Kidney epithelial cell (primary cell): ENCODE data around the gene SCO2. TPM values are rescaled to one million over a fixed set of nuclear protein-coding genes. Genes with fewer than 3 reads are reported as not detected.

Experiments used
- DNase-seq: peaks from one replicate; pipeline ENCODE4 v3.0.0-alpha.2; 2010; ENCODE audit warnings: low read depth
- H3K27me3 ChIP-seq: 2 replicates; pipeline ENCODE4 v1.6.0; 2011; ENCODE audit warnings: low read length; ENCODE audit not compliant: control insufficient read depth, insufficient read depth
- H3K36me3 ChIP-seq: 2 replicates; pipeline ENCODE4 v1.5.1; 2011; ENCODE audit warnings: low read length; ENCODE audit not compliant: control insufficient read depth, insufficient read depth
- H3K4me3 ChIP-seq: 2 replicates; pipeline ENCODE4 v1.5.1; 2011; ENCODE audit warnings: low read depth, mild to moderate bottlenecking, control low read depth, low read length
- total RNA-seq: library from RNA; depleted of rRNA; stranded (reverse); fragments of >200 nt; gene quantifications from 2 replicates; pipeline ENCODE4 v1.2.3, GENCODE V29; 2015
- TF ChIP-seq, protein P1 (sequence below): IDR thresholded peaks from 2 replicates; pipeline ENCODE4 v1.5.1; 2011; ENCODE audit warnings: mild to moderate bottlenecking, moderate library complexity, low read length, control low read depth, inconsistent platforms; ENCODE audit not compliant: insufficient read depth, poor library complexity, severe bottlenecking

Gene SCO2
- total RNA-seq, 1 donor from 2014 or later = 5.7 TPM

DNA sequence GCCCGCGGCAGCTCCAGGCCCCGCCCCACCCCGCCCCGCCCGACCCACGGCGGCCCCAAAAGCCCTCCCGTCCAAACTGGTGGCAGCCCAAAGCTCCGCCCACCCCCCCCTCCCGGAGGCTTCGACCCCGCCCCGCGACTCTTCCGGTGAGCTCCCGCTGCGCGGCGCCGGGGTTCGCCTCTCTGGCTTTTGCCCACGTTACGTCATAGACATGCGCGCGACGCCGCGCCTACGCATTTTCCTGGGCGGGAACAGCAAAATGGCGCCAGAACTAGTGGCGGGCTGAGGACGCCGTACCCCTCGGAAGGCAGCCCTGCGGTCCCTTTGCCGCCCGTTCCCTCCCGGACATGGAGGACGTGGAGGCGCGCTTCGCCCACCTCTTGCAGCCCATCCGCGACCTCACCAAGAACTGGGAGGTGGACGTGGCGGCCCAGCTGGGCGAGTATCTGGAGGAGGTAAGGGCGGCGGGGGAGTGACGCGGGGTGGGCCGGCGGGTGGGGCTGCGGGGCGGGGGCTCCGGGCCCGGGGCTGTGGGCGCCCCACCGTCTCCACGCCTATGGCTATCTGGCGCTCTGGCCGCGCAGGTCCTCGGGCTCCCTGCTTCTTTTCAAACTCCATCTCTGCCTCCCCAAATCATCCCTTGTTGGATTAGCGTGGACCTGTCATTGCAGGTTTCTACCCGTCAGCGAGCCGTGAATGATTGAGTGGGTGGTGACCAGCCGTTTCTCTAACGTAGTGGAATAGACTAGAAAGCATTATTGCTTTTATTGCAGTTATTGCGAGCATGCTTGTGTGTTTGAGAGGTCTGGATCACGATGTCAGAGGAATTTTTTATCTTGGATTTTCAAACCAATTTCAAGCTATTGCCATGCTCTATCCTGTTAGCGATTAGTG lies 17.2 kb downstream of the SCO2 start, which contains the start of gene NCAPH2:
Gene NCAPH2, plus strand, starts transcription at position 234 of the 894 bp plus-strand sequence. Its CDS starts 114 bp downstream, at position 348.
- H3K36me3 ChIP-seq = no peaks in the 10 kb centered on the region
- DNase-seq = no peak
- peak within 1 kb of the TSS; percentile 99 for H3K4me3 ChIP-seq
- H3K27me3 ChIP-seq = no peaks in the 10 kb centered on the region
- TF ChIP-seq, protein P1, sequence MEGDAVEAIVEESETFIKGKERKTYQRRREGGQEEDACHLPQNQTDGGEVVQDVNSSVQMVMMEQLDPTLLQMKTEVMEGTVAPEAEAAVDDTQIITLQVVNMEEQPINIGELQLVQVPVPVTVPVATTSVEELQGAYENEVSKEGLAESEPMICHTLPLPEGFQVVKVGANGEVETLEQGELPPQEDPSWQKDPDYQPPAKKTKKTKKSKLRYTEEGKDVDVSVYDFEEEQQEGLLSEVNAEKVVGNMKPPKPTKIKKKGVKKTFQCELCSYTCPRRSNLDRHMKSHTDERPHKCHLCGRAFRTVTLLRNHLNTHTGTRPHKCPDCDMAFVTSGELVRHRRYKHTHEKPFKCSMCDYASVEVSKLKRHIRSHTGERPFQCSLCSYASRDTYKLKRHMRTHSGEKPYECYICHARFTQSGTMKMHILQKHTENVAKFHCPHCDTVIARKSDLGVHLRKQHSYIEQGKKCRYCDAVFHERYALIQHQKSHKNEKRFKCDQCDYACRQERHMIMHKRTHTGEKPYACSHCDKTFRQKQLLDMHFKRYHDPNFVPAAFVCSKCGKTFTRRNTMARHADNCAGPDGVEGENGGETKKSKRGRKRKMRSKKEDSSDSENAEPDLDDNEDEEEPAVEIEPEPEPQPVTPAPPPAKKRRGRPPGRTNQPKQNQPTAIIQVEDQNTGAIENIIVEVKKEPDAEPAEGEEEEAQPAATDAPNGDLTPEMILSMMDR = no peak

DNA sequence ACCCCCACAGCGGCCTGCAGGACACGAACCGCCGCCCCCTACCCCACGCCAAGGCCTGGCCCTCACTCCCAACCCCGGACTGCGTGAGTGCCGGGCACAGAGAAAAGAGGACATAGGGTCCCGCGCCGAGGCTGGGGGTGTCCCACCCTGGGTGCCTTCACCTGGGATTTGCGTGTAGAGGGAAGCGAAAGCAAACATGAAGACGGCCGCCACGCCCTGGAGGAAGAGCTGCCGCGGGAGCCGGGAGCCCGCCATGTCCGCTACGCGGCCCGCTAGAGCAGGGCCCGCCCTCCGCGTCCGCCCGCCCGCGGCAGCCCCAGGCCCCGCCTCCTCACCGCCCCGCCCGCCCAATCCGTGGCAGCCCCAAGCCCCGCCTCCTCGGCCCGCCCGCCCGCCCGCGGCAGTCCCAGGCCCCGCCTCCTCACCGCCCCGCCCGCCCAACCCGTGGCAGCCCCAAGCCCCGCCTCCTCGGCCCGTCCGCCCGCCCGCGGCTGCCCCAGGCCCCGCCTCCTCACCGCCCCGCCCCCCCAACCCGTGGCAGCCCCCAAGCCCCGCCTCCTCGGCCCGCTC lies 17.9 kb downstream of the SCO2 start, which contains the start of gene LMF2:
Gene LMF2, minus strand, starts transcription at position 282 of the 570 bp plus-strand sequence. Its CDS starts 27 bp downstream, at position 255.
- DNase-seq = no peak
- Histone ChIP-seq H3K4me3 (peak within 1 kb of the TSS; percentile 99), H3K36me3 (no peaks in the 10 kb centered on the region), H3K27me3 (no peaks in the 10 kb centered on the region)
- TF ChIP-seq, protein P1 = no peak

DNA sequence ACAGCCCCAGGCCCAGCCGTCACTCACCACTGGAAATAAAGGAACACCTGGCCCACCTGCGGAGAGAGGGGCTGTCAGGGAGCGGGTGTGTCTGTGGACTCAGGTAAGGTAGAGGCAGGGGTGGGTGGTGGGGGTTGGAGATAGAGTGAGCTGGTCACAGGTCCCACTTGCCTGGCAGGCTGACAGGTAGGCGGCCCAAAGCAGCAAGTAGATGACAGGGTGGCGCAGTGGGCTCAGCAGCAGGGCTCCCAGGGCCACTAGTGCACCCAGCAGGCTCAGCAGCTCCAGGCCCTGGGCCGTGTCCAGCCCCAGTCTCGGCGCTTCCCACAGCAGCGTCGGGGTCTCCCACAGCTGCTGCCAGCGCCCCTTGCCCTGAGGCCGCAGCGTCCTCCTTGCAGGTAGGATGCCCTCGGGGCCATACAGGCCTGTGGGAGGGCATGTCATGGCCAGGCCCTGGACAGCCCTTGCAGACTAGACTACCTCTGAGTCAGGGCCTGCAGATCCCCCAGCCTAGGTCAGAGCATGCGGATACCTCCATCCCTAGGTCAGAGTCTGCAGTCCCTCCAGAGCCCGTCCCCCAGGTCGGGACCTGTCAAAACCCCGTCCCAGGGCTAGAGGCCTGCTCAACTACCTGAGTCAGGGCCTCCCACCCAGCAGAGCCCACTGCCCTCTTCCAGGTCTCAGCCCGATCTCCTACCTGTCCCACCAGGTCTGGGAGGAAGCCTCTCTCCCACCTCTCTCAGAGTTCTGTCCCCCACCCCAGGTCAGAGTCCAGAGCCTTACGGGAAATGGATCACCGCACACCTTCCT lies 18.6 kb downstream of the SCO2 start:
- H3K4me3 ChIP-seq = peak overlapping the region; percentile 99
- TF ChIP-seq, protein P1 = no peak
- no peaks in the 10 kb centered on the region for H3K36me3 ChIP-seq
- no peak for DNase-seq
- no peaks in the 10 kb centered on the region for H3K27me3 ChIP-seq

DNA sequence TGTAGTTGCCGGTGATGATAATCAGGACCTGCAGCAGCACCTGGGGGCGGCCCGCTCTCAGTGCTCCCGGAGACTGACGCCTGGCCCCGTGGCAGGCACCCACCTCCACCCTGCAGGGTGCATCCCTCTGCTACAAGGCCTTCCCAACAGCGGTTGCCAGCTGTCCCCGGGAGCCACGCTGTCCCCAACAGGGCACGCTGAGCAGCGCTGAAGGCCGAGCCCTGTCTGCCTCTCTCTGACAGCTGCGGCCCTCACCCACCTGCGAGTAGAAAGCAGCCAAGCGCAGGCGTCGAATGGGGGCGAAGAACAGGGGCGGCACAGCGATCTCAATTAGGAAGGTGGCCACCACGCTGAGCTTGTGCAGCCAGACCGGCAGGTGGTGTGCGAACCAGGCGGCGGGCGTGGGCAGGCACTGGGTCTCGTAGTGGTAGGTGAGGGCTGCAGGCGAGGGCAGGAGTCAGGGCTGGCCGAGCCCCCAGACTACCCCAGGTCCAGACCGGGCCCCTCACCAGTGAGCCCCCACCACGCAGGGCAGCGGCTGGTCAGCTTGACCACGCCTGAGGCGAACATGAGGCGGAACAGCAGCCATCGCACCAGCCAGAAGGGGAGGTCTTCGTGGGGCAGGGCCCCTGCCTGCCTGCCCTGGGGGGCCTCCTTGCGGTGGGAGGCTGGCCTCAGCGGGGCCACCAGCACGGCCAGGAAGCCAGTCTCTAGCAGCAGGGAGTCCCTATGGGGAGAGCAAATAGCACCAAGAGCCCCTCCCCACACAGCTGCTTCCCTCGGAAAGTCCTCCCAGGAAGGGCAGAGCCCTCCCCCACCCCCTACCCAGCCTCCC lies 19.4 kb downstream of the SCO2 start:
- no peaks in the 10 kb centered on the region for H3K27me3 ChIP-seq
- TF ChIP-seq, protein P1 = no peak
- peak overlapping the region; percentile 99 for H3K4me3 ChIP-seq
- no peaks in the 10 kb centered on the region for H3K36me3 ChIP-seq
- no peak for DNase-seq

DNA sequence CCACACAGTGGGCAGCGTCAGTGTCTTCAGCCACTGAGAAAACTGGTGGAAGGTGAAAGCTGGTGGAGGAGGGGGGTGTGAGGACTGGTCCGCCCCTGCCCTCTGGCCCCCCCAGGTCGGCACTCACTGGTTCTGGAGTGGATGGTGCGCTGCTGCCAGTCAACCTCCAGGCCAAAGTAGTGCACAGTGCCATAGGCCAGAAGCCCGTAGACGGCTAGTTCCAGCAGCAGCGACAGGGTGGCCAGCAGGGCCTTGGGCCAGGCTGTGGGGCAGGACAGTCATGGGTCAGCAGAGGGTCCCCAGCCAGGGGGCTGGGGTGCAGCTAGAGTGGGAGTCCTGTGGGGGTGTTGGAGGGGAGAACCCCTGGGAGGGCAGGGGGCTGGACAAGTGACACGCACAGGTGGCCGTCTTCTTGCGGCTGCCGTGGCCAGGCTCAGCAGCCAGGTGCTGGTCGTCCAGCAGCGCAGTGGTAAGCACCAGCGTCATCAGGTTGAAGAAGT lies 20.1 kb downstream of the SCO2 start:
- TF ChIP-seq, protein P1 = no peak
- Histone ChIP-seq H3K36me3 (no peaks in the 10 kb centered on the region), H3K4me3 (no peak overlapping the region), H3K27me3 (no peaks in the 10 kb centered on the region)
- no peak for DNase-seq
